Left ventricle myocardium superior (tissue), 1 donor: ENCODE measurements around the gene HOXB5. TPM values are rescaled to one million over a fixed set of nuclear protein-coding genes. Genes with fewer than 3 reads are reported as not detected.

ENCODE experiments used
- ATAC-seq: fragments of 200-7000 bp; cut with Tn5 transposase; one replicate; pipeline ENCODE4 v1.9.1; 2020; ENCODE audit warnings: mild to moderate bottlenecking, moderate library complexity
- DNase-seq: peaks from one replicate; pipeline ENCODE4 v3.0.0-alpha.2; 2020
- intact Hi-C: fragments of 100-400 bp; cut with micrococcal nuclease; formaldehyde crosslinking; loops from one replicate; pipeline ENCODE4 v1.11.0; 2022
- microRNA-seq: library from miRNA; unstranded; fragments of <30 nt; microRNA quantifications from one replicate; pipeline ENCODE4 v1.2.0, GENCODE V29; 2020; ENCODE audit warnings: borderline number of aligned reads
- total RNA-seq: library from RNA; stranded (reverse); fragmentation: NEBNext Ultra II Directional; extraction: Animal tissue kit (Norgen Biotek cat#: 25700); gene quantifications from one replicate; pipeline ENCODE4 v1.2.1, GENCODE V29; 2021
- donor health status: DM: no; HTN: yes; CAD: no; lungs with severe emphysema.

The HOXB5 gene
- total RNA-seq, 1 donor from 2014 or later: not detected

DNA sequence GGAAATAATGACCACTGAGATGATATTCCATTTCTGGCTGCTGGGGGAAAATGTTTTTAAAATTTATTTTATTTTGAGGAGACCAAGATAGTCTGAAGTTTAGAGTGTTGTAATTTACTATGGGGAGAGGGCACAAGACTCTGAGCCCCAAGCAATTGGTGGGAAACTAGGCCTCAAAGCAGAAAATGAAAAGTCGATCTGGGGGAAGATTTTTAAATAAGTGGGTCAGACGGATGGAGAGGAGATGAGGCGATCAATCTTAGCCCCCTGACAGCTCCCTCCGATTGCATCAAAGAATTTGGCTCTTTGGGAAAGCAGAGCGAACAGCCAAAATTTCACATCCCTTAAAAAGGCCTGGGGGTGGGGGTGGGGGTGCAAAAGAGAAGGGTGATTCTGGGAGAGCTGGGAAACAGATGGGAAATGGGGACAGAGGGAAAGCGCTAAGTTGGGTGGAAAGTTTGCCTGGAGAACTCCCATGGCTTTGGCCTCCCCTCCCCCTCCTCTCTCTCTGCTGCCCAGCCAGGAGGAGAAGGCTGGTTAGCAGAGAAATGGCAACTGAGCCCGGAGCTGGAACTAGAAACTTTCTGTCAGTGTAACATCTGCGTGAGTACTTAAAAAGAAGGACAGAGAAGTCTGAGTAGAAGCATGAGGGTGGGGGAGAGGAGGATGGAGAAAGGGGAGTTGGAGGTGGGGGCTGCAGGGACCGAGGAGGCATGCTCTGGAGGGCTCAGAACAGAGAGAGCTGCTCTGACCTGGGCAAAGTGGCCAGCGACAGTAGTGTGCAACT is 47.2 kb downstream of the HOXB5 start:
- DNase-seq (no peak), ATAC-seq (no peak)
- intact Hi-C loops: no loop called here

DNA sequence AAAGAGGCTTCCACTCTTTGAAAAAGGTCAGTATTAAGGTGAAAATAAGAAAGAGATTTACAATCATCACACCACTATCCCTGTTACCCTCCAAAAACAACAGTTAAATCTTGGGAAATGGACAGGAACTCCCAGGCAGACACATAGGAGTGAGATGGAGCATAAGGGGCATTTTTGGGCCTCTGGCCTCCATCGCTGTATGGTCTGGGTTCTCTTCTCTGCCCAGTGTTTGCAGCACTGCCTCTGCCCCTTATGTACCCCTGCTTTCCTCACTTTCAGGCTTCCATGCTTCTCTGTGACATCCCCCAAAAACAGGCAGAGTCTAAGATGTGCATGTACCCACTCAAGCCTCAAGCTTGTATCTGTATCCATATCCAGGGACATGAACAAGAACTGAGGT is 48.0 kb downstream of the HOXB5 start:
- intact Hi-C loops: no loop called here
- ATAC-seq (no peak), DNase-seq (no peak)

DNA sequence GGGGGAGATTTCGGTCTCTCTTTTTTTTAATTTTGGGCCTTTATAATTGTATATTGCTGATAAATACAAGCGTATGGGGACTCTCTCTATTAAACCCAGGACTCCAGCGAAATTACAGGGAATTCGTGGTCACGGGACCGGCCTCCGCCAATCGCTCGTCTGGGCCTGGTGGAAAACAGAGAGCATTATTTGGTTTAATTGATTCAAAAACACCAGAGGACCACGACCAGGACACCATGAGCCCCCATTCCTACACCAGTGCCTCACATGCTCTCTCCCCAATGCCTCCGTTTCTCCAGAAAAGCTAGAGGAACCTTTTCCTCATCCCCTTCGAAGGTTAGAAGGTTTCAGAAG is 48.6 kb downstream of the HOXB5 start, which contains the start of gene HOXB2:
Gene HOXB2, minus strand, starts transcription at position 88 of the 354 bp plus-strand sequence. CDS start 198 bp downstream, outside the sequence.
- peak; percentile 62 for DNase-seq
- intact Hi-C loops: no loop called here
- peak; percentile 26 for ATAC-seq

- peak; percentile 87 for DNase-seq
- intact Hi-C loops: no loop called here
- ATAC-seq: peak; percentile 67
These were observed 49.1 kb downstream of the HOXB5 start for GRCh38 chr17:48544349-48545021.

DNA sequence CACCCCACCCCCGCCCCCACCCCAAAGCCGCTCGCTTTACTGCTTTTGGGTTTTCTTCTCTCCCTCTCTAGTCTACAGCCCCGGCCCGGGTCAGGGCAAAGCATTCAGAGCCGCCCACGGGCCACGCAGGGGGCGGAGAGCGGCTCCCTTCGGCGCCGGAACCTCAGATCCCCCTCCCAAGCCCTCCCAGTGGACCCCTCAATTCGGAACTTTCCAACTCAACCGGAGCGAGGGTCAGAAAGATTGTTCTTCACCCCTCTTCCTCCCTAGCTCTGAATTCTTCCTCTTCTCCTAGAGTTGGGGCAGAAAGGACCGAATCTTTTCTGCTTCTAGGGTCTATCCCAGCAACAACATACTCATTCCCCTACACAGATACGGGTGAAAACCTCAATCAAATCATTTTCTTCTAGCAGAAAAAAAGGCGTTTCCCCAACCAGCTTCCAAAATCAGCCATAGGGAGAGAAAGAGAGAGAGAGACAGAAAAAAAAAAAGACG is 49.7 kb downstream of the HOXB5 start:
- ATAC-seq (peak; percentile 42), DNase-seq (peak; percentile 55)
- intact Hi-C loops: no loop called here

DNA sequence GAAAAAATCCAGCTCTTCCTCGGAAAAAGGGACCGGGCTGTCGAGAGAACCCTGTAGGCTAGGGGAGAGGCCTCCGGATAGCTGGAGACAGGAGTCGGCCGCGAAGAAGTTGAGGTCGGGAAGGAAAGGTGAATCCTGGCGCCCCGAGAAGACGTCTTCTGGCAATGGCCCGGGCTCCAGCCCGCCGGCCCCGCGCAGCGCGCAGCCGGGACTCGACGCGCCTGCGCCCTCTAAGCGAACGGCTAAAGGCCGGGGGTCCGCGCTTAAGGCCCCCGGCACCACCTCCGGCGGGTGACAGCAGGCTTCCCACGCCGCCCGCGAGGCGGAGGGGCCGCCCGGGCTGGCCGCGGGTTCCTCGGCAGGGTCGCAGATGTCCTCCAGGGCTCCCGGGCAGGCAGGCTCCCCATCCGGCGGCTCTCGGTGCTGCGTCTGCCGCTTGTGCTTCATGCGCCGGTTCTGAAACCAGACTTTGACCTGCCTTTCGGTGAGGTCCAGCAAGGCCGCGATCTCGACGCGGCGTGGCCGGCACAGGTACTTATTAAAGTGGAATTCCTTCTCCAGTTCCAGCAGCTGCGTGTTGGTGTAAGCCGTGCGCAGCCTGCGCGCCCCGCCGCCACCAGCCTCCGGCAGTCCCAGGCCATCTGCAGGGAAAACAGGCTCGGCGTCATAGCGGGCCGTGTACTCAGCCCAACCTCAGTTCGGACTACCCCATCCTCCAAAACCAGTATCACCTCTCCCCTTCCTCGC is 50.3 kb downstream of the HOXB5 start:
- peak; percentile 61 for DNase-seq
- intact Hi-C loops: no loop called here
- ATAC-seq: peak; percentile 48

DNA sequence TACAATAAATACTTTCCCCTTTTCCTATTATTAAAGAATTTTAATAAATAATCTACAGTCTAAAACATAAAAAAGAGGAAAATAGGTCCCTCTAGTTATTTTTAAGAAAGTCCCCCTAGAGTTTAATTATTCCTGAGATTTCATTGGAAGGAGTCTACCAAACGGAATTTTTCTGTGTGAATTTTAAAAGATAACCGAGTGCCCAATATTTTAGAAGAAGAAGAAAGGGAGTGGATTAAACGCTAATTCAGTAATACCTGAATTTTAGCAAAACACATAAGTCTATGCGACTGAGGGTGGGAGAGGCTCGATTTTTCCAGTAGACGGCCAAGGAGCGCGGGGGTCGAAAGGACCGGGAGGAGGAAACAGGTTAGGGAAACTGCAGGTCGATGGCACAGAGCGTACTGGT is 50.9 kb downstream of the HOXB5 start:
- no peak for DNase-seq
- intact Hi-C loops: no loop called here
- ATAC-seq: no peak

DNA sequence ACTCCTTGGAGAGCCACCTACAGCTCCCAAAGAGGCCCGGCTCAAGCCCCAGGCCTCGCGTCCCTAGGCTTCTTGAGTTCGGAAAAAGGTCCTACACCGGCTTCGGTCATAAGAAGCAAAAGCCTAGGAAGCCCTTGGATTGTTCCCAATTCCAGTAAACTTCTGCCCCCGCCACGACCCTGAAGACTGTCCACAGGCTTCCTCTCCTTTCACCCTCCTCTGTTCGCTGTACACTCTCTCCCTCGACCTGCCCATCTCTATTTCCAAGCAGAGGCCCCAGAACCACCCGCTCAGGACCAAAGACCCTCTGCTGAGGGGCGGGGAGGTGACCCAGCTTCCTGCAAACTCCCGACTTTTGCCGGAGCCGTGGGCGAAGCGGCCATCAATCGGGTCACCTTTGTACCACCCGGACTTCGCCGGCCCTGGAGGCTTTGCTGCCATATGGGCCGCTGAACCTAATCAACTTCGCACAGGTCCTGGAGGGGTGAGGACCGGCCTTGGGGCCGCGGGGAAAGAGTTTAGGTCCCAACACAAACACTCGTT is 51.4 kb downstream of the HOXB5 start:
- ATAC-seq (peak; percentile 7), DNase-seq (no peak)
- intact Hi-C loops: no loop called here

DNA sequence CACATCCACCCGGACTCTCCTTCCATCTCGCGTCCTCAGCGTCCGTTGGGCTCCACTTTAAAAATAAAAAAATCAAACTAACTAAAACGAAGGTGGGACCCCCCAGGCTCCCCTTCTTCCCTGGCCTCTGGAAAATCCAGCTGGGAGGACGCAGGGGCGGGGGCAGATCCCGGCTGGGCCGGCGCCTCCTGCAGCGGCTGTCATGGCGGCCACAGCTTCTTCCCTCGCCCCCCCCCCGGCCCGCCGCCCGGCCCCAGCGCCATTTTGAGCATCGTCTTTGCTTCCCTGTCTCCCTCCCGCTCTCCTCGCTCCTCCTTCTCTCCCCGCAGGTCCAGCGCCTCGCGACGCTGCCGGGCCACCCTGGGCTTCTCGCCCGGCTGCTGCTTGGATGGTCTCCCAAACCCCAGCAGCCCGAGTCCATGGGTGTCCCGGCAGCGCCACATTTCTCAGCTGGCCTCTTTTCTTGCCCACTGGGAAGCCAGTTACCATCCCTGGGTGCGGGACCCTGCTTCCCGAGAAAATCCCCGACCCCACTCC is 51.9 kb downstream of the HOXB5 start:
- intact Hi-C loops: no loop called here
- peak; percentile 80 for DNase-seq
- peak; percentile 77 for ATAC-seq

Small RNA genes within 50 kb of the gene (microRNA-seq; reads per million reads assigned to microRNA genes)
- gene MIR196A1: not detected

Other genes with a start within 250 kb of the HOXB5 start
- 0.27 TPM for gene SKAP1, start 163.6 kb downstream of the HOXB5 start, total RNA-seq
- not detected for gene HOXB1, start 62.8 kb downstream of the HOXB5 start, total RNA-seq
- 2.8 TPM for gene HOXB2, start 48.7 kb downstream of the HOXB5 start, total RNA-seq
- gene HOXB4, start 15.4 kb downstream of the HOXB5 start, total RNA-seq: 0.79 TPM
- 2.7 TPM for gene HOXB3, start 3.5 kb downstream of the HOXB5 start, total RNA-seq
- gene HOXB6, start 11.2 kb upstream of the HOXB5 start, total RNA-seq: 0.20 TPM
- 0.30 TPM for gene HOXB7, start 17.2 kb upstream of the HOXB5 start, total RNA-seq
- not detected for gene HOXB8, start 21.5 kb upstream of the HOXB5 start, total RNA-seq
- gene HOXB9, start 32.6 kb upstream of the HOXB5 start, total RNA-seq: not detected
- gene PRAC1, start 128.7 kb upstream of the HOXB5 start, total RNA-seq: not detected
- gene PRAC2, start 129.4 kb upstream of the HOXB5 start, total RNA-seq: not detected
- not detected for gene HOXB13, start 135.0 kb upstream of the HOXB5 start, total RNA-seq
- not detected for gene TTLL6, start 223.4 kb upstream of the HOXB5 start, total RNA-seq
- gene CALCOCO2, start 237.3 kb upstream of the HOXB5 start, total RNA-seq: 330 TPM